Measurements from ENCODE around the gene GLI3. TPM values are rescaled to one million over a fixed set of nuclear protein-coding genes. Genes with fewer than 3 reads are reported as not detected.

The GLI3 gene
- total and polyA plus RNA-seq, 2 of the 8 experiments (the other 6 are each of a cell fraction or from before 2014, with no cell fraction given) = 8.0 to 31.1 TPM

DNA sequence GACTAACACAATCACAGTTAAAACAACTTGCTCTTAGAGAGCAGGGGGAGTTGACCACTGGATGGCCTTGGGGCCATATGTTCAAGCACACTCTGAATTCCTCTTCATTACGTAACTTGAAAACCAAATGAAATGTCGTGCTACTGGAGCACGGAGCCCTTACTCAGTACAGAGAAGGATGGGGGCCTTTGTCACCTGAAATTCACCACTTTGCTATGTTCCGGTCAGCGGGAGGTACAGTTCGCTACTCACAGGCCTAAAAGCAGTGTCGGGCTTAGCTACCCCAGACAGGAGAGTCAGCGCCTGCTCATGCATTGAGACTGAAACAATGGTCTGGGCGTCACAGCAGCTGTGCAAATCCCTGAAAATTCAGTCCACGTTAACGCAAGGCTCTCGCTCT lies 39.6 kb downstream of the GLI3 start:
- H3K4me1 ChIP-seq (replicated peaks in 1 of 4; ENCODE audit: control insufficient read depth in 3 of 4, insufficient read depth in 4 of 4, low read length in 3 of 4) = peaks cover 0 to 3% (median 3%) of the 10 kb centered on the region in 4 experiments; a peak in 6 of 7 replicates
- H3K56ac ChIP-seq (replicated peaks; ENCODE audit: insufficient read length, low read depth, low read length) = no peak overlapping the region
- H2BK15ac ChIP-seq (ENCODE audit: low read length) = no peak overlapping the region
- H3K79me1 ChIP-seq (ENCODE audit: low read depth, low read length) = peaks cover 3% of the 10 kb centered on the region
- CTCF ChIA-PET (ENCODE audit: partially characterized antibody) = no interaction called here
- no peak overlapping the region for H3K14ac ChIP-seq (ENCODE audit: insufficient read length)
- no peak overlapping the region for H3K23ac ChIP-seq (ENCODE audit: insufficient read length)
- H3K9me3 ChIP-seq (ENCODE audit: insufficient read depth in 2 of 2, low read depth in 1 of 2, low read length in 1 of 2) = no peaks in the 10 kb centered on the region
- no peak overlapping the region for H3K18ac ChIP-seq (ENCODE audit: extremely low read depth, low read length)
- H2AFZ ChIP-seq (ENCODE audit: low read length) = no peak overlapping the region
- H4K5ac ChIP-seq (ENCODE audit: insufficient read length, low read depth, low read length) = no peak overlapping the region
- H2AK5ac ChIP-seq (ENCODE audit: low read depth, low read length) = no peak overlapping the region
- no peaks in the 10 kb centered on the region; a peak in 1 of 4 replicates for H3K79me2 ChIP-seq (ENCODE audit: control insufficient read depth in 1 of 2, insufficient read depth in 2 of 2, low read length in 2 of 2)
- POLR2A ChIA-PET (ENCODE audit: partially characterized antibody) = interaction anchor here (1.5 to 1.7 kb wide), 2 partner anchors 24 to 31 kb away, joined by 3 read pairs; no protein-coding TSS in a partner anchor
- no peak overlapping the region for H2BK12ac ChIP-seq (ENCODE audit: low read depth, low read length)
- no peak overlapping the region for H3K27ac ChIP-seq (ENCODE audit: low read depth, low read length)
- H3K9ac ChIP-seq (replicated peaks in 1 of 4; ENCODE audit: extremely low read depth in 1 of 4, low read depth in 3 of 4, low read length in 3 of 4) = no peak overlapping the region
- 89% methylated on average over 12 of the region's 12 CpGs; no CpG with 5 or more reads in 1 of the 2 experiments for WGBS, 2 experiments (ENCODE audit: extremely low coverage in 1 of 2, insufficient coverage in 1 of 2, insufficient read length in 1 of 2, insufficient replicate concordance in 2 of 2, low coverage in 1 of 2, low lambda C conversion rate in 2 of 2, missing lambda C conversion rate in 1 of 2)
- DNase-seq (ENCODE audit: low read depth in 1 of 2, low spot score in 2 of 2) (no peak), FAIRE-seq (no peak)
- peaks cover 2 to 3% of the 10 kb centered on the region in 2 experiments for H4K20me1 ChIP-seq (replicated peaks in 1 of 2; ENCODE audit: control insufficient read depth in 1 of 2, insufficient read depth in 2 of 2, low read length in 2 of 2)
- no peak overlapping the region for H3K4me3 ChIP-seq (ENCODE audit: extremely low read depth in 1 of 4, insufficient read depth in 2 of 4, low read depth in 3 of 4, low read length in 4 of 4)
- H4K91ac ChIP-seq (replicated peaks; ENCODE audit: insufficient read length, low read length) = no peak overlapping the region
- H4K8ac ChIP-seq (ENCODE audit: extremely low read depth, insufficient read depth, low read length) = 0 out of 2 replicates have a peak overlapping the region, but pooled peaks have one; percentile 11
- H3K4ac ChIP-seq (replicated peaks; ENCODE audit: insufficient read length, low read depth, low read length) = no peak overlapping the region
- no peaks in the 10 kb centered on the region for H3K27me3 ChIP-seq (replicated peaks in 1 of 4; ENCODE audit: control insufficient read depth in 3 of 4, extremely low read depth in 1 of 4, insufficient read depth in 3 of 4, low read length in 3 of 4)
- H2BK5ac ChIP-seq (ENCODE audit: low read depth, low read length) = no peak overlapping the region
- TF ChIP-seq, protein P1, sequence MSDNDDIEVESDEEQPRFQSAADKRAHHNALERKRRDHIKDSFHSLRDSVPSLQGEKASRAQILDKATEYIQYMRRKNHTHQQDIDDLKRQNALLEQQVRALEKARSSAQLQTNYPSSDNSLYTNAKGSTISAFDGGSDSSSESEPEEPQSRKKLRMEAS (IDR thresholded peaks at IDR 0.05) = no peak
- TF ChIP-seq, protein P2, sequence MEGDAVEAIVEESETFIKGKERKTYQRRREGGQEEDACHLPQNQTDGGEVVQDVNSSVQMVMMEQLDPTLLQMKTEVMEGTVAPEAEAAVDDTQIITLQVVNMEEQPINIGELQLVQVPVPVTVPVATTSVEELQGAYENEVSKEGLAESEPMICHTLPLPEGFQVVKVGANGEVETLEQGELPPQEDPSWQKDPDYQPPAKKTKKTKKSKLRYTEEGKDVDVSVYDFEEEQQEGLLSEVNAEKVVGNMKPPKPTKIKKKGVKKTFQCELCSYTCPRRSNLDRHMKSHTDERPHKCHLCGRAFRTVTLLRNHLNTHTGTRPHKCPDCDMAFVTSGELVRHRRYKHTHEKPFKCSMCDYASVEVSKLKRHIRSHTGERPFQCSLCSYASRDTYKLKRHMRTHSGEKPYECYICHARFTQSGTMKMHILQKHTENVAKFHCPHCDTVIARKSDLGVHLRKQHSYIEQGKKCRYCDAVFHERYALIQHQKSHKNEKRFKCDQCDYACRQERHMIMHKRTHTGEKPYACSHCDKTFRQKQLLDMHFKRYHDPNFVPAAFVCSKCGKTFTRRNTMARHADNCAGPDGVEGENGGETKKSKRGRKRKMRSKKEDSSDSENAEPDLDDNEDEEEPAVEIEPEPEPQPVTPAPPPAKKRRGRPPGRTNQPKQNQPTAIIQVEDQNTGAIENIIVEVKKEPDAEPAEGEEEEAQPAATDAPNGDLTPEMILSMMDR (IDR thresholded peaks at IDR 0.05; ENCODE audit: control extremely low read depth in 1 of 3, insufficient read depth in 1 of 3, low read depth in 1 of 3, low read length in 3 of 3) = no peak
- no peak for TF ChIP-seq NRF1 (IDR thresholded peaks at IDR 0.05; ENCODE audit: low read depth, low read length)
- H3K23me2 ChIP-seq (ENCODE audit: low read depth, low read length) = no peaks in the 10 kb centered on the region; the same call in 1 of the 2 replicates
- no peak overlapping the region for H2BK120ac ChIP-seq (replicated peaks; ENCODE audit: low read depth, low read length)
- no peak overlapping the region for H2BK20ac ChIP-seq (ENCODE audit: low read length)
- no peaks in the 10 kb centered on the region for H3K36me3 ChIP-seq (ENCODE audit: control insufficient read depth in 2 of 4, insufficient read depth in 4 of 4, low read length in 3 of 4)
- no peak overlapping the region for H3K4me2 ChIP-seq (ENCODE audit: insufficient read depth in 1 of 2, low read depth in 2 of 2, low read length in 2 of 2)
